AG20443 (cell line): ENCODE measurements around the gene TLDC2.
"Not testable (repeated sequence)": the region's sequence is repeated elsewhere in the genome, so short reads cannot be mapped to it uniquely, and the experiment has no call there.

Experiments used
- DNase-seq: peaks from one replicate; pipeline ENCODE4 v3.0.0; 2012; ENCODE audit warnings: low spot score, mixed read lengths

TLDC2 gene

GRCh38 chr20:36908603-36909002 lies 32.7 kb downstream of the TLDC2 start:
- DNase-seq = peak; percentile 33

- no peak for DNase-seq
Observed at GRCh38 chr20:36916199-36916598, 40.3 kb downstream of the TLDC2 start.

GRCh38 chr20:36917240-36917639 lies 41.3 kb downstream of the TLDC2 start:
- DNase-seq = no peak

DNA sequence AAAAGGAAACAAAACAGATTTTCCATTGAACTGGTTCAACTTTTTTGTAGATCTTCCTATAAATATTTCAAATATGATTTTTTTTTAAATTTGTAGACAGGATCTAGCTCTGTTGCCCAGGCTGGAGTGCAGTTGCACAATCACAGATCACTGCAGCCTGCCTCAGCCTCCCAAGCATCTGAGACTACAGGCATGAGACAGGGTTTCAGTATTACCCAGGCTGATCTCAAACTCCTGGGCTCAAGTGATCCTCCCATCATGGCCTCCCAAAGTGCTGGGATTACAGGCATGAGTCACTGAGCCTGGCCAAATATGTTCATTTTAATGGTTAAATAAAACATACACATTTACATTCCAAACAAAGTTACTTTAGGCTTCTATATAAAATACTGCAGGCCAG lies 42.0 kb downstream of the TLDC2 start:
- no peak for DNase-seq

DNA sequence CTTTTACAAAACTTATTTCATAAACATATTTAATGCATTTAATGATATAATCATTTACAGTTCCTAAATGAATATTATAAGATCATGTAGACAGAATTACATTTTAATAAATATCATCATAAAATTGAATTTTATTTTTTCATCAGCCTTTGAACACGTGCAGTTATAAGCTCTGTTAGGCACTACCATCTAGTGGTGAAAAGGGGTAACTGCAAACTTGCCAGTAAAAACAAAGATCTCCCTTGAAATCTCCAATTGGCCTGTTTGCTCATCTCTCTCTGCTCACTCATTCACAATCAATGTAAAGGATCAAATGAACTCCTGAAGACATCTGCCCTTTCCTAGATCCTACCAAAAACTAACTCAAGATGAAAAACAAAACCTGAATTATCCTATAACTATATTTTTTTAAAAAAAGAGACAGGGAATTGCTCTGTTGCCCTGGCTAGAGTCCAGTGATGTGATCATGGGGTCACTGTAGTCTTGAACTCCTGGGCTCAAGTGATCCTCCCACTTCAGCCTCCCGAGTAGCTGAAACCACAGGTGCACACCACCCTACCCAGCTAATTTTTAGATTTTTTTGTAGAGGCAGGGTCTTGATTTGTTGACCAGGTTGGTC lies 43.9 kb downstream of the TLDC2 start:
- peak; percentile 75 for DNase-seq

GRCh38 chr20:36920334-36920730 lies 44.4 kb downstream of the TLDC2 start:
- no peak for DNase-seq

DNA sequence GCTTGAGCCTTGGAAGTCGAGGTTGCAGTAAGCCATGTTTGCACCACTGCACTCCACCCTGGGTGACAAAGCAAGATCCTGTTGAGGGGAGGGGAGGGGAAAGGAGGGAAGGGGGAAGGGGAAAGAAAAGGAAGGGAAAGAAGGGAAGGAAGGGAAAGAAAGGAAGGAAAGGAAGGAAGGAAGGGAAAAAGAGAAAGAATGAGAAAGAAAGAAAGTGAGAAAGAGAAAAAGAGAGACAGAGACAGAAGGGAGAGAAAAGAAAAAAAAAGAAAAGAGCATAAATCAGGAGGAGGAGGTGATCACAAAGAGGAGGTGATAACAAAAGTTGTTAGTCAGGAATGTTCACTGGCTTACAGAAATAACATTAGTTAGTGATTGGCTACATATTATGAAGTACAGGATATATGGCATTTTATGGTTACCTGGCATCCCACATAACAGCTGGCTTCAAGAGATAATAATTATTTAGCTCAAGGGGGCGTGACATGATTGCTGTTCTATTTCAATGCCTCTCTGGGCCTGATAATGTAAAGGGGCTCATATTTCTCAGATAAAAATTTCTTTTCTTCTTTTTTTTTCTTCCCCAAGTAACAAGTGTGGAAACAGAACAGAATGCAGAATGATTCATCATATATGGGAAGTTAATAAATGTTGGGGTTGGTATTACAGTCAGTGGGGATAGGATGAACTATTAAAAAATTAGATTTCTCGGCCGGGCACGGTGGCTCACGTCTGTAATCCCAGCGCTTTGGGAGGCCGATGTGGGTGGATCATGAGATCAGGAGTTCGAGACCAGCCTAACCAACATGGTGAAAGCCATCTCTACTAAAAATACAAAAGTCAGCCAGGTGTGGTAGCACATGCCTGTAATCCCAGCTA lies 48.5 kb downstream of the TLDC2 start:
- no peak for DNase-seq

- DNase-seq = no peak
Observed at GRCh38 chr20:36925234-36925633, 49.3 kb downstream of the TLDC2 start.

DNA sequence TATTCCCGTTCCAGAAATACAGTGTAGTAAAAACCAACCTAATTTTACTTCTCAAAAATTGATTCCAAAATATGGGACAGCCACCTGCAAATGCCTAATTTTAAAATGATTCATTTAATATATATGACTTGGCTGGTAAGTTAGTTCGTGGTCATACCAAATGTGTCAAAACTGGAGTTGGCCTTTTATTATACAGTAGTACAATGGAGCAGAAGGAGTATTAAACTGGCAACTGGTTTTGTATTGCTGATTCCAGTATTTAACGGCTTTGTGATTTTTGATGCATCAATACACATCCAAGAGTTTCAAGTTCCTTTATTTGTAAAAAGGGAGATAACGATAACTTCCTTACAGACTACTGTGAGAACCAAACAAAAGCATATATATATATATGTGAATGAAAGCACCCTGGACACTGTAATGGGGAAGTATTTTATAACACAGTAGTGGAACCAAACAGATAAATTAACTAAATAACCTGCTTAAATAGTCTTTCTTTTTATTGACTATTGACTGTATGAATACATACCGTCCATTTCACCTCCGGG lies 50.8 kb downstream of the TLDC2 start:
- no peak for DNase-seq

- DNase-seq = no peak
Observed at GRCh38 chr20:36927704-36928103, 51.8 kb downstream of the TLDC2 start.

DNA sequence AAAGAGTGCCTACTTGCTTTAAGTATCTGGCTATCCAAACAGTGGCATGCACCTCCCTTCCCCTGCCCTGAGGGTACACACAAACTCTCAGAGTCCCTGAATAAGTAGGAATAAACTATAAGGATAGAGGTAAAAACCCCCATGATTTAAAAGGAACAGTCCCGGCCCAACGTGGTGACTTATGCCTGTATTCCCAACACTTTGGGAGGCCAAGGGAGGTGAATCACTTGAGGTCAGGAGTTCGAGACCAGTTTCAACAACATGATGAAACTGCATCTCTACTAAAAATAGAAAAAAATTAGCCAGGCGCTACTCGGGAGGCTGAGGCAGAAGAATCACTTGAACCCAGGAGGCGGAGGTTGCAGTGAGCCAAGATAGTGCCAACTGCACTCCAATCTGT lies 53.4 kb downstream of the TLDC2 start:
- no peak for DNase-seq

- no peak for DNase-seq
Observed at GRCh38 chr20:36929691-36930090, 53.8 kb downstream of the TLDC2 start.

DNA sequence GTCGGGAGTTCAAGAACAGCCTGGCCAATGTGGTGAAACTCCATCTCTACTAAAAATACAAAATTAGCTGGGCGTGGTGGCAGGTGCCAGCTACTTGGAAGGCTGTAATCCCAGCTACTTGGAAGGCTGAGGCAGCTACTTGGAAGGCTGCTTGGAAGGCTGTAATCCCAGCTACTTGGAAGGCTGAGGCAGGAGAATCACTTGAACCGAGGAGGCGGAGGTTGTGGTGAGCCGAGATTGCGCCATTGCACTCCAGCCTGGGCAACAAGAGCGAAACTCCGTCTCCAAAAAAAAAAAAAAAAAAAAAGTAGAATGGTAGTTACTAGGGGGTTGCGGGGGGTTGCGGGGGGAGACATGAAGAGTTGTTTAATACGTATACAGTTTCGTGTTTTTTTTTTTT lies 56.1 kb downstream of the TLDC2 start:
- not testable (repeated sequence) for DNase-seq

DNA sequence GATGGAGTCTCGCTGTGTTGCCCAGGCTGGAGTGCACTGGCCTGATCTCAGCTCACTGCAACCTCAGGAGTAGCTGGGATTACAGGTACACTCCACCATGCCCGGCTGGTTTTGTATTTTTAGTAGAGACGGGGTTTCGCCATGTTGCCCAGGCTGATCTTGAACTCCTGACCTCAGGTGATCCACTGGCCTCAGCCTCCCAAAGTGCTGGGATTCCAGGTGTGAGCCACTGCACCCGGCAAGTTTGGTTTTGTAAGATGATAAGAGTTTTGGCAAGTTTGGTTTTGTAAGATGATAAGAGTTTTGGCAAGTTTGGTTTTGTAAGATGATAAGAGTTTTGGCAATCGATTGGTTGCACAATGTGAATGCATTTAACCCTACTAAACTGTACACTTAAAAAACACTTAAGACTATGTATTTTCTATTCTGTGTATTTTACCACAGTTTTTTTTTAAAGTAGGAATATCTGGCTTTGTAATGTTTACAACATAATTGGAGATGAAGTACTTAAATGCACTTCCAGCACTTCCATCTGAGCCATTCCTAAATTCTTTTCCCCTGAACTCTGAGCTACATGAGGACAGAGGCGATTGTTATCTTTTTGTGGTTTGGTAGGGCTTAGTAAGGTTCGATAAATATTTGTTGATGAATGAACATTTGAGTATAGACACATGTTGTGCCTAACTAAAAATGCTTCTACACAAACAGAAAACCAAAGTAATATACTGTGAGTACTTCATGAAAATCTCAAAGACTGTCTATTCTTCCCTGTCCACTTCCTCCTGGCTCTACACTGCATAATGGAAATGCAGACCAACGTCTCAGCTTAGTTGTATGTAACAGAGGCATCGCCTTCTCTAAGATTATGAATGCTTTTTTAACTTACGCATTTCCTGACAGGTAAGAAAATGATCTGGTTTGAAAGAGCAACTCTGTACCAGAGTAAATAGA lies 56.8 kb downstream of the TLDC2 start:
- peak; percentile 24 for DNase-seq

DNA sequence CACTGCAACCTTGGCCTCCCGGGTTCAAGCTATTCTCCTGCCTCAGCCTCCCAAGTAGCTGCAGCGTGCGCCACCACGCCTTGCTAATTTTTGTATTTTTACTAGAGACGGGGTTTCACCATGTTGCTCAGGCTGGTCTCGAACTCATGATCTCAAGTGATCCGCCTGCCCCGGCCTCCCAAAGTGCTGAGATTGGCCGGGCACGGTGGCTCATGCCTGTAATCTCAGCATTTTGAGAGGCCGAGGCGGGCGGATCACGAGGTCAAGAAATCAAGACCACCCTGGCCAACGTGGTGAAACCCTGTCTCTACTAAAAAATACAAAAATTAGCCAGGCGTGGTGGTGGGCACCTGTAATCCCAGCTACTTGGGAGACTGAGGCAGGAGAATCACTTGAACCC lies 57.6 kb downstream of the TLDC2 start:
- not testable (repeated sequence) for DNase-seq

GRCh38 chr20:36936341-36936740 lies 60.4 kb downstream of the TLDC2 start:
- DNase-seq = no peak

- DNase-seq = not testable (repeated sequence)
Observed at GRCh38 chr20:36936761-36937401, 60.9 kb downstream of the TLDC2 start.

DNA sequence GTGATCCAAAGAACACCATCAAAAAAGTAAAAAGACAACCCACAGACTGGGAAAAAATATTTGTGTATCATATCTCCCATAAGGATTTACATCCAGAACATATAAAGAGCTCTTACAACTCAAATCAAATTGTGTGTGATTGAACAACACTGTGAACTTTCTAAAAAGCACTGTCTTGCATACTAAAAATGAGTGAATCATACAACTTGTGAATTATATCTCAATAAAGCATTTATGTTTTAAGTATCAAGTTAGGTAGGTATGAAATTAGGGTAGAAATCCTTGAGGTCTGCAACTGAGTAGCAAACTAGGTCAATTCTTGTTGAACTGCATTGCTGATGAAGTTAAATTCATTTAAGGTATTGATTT lies 61.4 kb downstream of the TLDC2 start:
- no peak for DNase-seq

DNA sequence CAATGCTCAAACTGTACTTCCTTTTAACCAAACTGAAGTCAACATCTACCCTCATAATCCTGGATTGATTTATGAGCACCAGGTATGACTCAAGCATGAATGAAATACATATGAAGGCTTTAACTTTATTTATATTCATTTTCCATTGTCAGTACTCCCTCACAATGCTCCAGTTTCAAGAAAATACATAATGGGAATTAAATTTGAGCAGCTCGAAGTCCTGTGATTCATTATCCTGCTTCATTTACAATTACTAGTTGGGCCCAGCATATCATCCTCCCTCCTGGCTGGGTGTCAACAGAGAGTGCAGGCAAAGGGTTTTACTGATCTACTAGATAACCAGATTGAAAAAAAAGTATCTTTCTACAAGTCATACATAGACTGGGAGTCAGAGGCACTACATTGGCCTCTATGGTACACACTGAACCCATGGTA lies 65.5 kb downstream of the TLDC2 start:
- DNase-seq = no peak
